HG03439 (cell line): ENCODE data around the gene IRF3.
A peak's percentile ranks its signal among the peaks of the same experiment; 100 is the strongest.
"Not testable (repeated sequence)": the region's sequence is repeated elsewhere in the genome, so short reads cannot be mapped to it uniquely, and the experiment has no call there.

Experiments
- ATAC-seq: cut with Tn5 transposase; IDR thresholded peaks from one replicate; pipeline ENCODE4 v1.9.1; 2021; ENCODE audit warnings: mild to moderate bottlenecking, moderate library complexity; ENCODE audit not compliant: unreplicated experiment

Gene IRF3

DNA sequence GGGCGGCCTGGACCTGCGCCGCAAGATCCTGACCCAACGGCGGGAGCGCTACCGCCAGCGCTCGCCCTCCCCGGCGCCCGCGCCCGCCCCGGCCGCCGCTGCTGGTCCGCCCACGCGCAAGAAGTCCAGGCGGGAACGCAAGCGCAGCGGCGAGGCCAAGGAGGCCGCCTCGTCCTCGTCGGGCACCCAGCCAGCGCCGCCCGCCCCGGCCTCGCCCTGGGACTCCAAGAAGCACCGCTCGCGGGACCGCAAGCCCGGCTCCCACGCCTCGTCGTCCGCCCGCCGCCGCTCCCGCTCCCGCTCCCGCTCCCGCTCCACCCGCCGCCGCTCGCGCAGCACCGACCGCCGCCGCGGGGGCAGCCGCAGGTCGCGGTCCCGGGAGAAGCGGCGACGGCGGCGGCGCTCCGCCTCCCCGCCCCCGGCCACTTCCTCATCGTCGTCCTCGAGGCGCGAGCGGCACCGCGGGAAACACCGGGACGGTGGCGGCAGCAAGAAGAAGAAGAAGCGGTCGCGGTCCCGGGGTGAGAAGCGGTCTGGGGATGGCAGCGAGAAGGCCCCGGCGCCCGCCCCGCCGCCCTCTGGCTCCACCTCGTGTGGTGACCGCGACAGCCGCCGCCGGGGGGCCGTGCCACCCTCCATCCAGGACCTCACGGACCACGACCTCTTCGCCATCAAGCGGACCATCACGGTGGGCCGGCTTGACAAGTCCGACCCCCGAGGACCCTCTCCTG is 13.7 kb downstream of the IRF3 start:
- ATAC-seq = no peak

DNA sequence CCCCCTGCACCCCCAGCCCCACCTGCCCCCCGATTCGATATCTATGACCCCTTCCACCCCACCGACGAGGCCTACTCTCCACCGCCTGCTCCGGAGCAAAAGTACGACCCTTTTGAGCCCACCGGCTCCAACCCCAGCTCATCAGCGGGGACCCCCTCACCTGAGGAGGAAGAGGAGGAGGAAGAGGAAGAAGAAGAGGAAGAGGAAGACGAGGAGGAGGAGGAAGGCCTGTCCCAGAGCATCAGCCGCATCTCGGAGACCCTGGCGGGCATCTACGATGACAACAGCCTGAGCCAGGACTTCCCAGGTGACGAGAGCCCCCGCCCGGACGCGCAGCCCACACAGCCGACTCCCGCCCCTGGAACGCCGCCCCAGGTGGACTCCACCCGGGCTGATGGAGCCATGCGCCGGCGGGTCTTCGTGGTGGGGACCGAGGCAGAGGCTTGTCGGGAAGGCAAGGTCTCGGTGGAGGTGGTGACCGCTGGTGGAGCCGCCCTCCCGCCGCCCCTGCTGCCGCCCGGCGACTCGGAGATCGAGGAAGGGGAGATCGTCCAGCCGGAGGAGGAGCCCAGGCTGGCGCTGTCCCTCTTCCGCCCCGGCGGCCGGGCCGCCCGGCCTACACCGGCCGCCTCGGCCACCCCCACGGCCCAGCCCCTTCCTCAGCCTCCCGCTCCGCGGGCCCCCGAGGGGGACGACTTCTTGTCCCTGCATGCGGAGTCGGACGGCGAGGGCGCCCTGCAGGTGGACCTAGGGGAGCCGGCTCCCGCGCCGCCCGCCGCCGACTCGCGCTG is 14.4 kb downstream of the IRF3 start:
- ATAC-seq = no peak

DNA sequence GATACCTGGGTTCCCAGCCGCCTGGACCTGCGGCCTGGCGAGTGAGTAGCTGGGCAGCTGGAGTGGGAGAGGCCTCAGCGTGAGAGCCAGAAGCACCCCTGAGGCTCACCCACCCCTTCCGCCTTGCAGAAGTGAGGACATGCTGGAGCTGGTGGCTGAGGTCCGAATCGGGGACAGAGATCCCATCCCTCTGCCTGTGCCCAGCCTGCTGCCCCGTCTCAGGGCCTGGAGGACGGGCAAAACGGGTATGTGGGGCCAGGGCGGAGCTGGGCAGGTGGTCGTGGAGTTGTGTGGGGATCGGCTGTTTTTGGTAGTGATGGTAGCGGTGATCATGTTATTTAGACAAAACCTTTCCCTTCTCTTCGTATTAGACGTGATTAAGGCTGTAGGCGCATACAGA is 19.1 kb downstream of the IRF3 start:
- no peak for ATAC-seq

DNA sequence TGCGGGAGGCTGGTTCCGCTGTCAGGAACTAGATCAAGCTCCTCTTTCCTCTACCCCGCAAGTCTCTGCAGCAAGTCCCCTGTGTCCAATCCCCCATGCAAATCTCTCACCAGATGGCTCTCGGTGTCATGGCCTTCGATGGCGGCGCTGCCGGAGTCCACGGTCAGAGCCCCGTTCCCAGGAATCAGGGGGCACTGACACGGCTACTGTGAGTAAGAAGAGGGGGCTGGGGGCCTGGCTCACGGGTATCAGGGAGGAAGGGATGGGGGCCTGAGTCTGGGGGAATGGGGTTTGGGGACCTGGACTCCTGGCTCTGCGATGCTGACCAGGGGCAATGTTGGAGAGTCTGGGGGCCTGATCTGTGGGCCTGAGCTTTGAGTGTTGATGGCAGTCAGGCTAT is 19.7 kb downstream of the IRF3 start:
- no peak for ATAC-seq

DNA sequence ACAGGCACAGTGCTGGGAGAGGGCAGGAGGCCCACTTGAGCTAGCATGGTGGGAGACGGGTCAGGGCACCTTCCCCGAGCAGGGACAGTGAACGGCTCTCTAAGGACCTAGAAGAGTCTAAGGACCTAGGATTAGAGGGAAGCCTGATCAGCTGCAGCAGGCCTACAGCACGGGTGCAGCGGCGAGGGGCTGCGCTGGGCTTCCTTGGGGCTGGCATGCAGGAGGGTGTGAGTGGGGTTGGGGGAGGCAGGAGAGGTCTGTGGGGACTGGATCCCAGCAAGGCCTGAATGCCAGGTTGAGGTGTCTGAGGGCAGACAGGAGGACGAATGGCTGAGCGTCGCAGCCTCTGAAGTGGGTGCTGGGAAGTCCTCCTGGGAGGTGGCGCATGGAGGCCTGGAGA is 20.1 kb downstream of the IRF3 start:
- ATAC-seq = no peak

DNA sequence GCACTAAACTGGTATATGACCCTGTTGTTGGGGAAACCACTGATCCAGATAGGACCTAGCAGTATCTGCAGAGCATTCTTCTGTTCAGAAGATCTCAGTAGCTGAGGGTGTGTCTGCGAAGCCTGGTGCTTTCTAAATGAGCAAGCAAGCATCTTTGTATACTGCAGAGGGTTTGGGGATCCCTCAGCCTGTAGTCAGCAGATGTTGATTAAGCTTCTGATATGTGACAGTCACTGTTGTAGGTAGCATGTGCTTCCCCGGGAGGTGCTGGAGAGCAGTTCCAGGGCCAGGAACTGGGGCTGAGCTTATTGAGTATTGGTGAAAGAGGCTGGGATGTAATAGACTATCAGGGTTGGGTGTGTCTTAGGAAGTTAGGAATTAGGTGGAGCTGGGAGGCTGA is 22.2 kb downstream of the IRF3 start:
- ATAC-seq = no peak

DNA sequence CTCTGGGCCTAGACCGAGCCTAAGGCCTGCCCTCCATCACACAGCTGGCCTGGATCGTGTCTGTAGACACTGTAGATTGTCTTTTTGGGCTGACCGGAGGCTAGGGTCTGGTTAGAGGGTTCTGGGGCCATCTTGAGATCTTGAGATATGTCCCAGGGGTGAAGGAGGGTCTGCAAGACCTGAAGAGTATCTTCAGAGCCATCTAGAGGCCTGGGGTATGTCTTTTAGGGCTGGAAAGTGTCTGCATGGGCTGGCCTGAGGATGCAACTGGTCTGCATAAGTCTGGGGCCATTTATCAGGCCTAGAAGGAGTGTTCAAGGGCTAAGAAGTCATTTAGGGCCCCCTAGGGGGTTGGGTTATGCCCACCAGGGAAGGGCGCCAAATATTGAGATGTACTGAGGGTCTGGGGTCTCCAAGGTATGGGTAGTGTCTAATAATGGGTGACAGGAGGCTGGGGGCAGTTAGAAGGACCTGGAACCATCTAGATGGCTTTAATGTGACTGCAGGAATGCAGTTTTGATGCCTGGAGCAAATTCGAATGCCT is 23.1 kb downstream of the IRF3 start:
- no peak for ATAC-seq

DNA sequence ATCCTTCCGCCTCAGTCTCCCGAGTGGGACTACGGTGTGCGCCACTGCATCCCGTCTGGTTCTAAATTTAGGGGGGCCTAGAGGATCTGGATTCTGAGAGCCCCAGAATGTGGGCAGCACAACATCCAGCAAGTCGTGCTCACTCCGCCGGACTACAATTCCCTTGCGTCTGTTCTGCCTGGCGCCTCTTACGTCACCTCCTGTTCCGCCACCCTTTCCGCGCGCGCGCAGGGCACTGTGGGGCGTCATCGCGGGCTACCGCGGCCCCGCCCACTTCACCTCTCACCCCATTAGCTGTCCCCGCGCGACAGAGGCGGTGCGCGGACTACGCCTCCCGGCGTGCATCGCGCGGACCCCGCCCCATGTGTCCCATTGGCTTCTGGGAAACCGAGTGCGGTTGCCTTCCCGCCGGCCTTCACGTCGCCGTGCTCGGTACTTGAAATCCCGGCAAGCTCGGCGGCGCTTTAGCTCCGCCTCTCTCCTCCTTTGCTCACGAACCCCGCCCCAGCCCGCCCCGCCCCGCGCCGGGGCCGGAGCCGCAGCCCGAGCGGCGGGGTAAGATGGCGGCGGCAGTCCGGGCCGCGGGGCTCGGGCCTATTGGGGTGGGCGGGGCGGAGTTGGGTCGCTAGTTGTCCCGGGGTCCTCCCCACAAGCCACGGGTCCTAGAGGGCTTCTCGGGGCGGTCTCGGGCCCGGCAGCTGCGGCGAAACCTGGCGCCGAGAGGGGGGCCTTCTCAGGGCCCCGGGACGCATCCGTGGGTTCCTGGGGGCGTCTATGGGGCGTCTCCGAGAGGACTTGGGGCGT is 23.8 kb downstream of the IRF3 start, which contains the start of gene SCAF1:
SCAF1 (plus strand) TSS at position 522 of the 804 bp plus-strand sequence. CDS start 2,818 bp downstream, outside the sequence.
- peak; percentile 59 for ATAC-seq

DNA sequence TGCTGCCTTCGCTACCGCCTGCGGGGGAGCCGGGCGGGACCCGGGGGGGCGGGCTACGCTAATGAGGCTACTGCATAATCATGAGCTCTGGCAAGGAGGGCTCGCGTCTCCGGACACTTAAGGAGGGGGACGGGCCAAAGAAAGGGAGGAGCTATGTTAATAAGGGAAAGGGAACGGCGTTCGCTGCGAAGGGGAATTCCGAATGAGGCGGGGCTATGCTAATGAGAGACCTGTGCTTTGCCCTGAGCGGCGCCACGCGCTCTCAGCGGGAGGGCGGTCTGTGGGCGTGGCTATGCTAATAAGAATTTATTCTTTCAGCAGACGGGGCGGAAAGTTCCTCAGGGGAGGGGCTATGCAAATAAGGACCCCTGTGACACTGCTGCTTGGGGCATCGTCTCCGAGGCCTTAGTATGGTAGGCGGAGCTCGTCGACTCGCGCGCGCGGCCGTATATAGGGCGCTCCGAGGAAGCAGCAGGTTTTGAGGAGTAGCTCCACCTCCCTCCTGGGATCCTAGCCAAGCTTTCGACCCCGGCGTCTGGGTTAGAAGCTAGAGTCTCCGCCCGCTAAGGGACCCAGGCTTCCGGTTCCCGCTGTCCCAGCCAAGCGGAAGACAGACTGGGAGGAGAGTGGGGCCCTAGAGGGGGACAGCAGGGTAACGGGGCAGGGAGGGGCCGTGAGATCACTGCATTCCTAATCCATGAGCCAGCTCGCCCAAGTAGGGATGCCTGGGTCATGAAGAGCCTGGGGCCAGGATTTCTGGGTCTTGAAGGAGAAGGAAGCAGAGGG is 25.4 kb downstream of the IRF3 start, which contains the start of gene RRAS:
RRAS (minus strand) TSS at position 31 of the 786 bp plus-strand sequence. CDS start 45 bp downstream, outside the sequence.
- peak; percentile 66 for ATAC-seq

DNA sequence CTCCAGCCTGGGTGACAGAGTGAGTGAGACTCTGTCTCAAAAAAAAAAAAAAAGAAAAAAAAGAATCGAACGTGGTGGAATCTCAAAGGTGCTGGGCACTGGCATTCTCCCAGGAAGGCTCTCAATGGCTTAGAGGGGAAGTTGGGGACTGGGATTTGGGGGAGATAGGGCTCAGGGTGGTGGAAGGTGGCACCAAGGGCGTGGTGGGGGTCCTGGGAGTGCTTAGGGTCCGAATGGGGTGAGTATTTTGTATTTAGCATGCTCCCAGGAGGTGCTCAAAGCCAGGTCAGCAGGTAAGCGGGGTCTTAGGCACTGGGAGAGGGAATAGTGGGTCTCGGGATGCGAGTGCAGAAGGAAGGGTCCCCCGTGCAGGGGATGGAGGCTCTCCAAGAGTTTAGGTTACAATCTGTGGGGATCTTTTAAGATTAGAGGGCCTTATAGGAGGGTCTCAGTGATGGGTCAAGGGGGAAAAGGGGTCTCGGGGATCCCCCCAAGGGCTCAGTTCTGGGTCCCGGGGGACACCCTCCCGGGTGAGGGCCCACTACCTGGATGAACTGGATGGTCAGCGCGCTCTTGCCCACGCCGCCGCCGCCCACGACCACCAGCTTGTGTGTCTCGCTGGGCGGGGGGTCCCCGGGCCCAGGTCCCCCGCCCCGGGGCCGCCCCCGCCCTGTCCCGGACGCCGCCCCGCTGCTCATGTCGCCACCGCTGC is 26.1 kb downstream of the IRF3 start:
- no peak for ATAC-seq

DNA sequence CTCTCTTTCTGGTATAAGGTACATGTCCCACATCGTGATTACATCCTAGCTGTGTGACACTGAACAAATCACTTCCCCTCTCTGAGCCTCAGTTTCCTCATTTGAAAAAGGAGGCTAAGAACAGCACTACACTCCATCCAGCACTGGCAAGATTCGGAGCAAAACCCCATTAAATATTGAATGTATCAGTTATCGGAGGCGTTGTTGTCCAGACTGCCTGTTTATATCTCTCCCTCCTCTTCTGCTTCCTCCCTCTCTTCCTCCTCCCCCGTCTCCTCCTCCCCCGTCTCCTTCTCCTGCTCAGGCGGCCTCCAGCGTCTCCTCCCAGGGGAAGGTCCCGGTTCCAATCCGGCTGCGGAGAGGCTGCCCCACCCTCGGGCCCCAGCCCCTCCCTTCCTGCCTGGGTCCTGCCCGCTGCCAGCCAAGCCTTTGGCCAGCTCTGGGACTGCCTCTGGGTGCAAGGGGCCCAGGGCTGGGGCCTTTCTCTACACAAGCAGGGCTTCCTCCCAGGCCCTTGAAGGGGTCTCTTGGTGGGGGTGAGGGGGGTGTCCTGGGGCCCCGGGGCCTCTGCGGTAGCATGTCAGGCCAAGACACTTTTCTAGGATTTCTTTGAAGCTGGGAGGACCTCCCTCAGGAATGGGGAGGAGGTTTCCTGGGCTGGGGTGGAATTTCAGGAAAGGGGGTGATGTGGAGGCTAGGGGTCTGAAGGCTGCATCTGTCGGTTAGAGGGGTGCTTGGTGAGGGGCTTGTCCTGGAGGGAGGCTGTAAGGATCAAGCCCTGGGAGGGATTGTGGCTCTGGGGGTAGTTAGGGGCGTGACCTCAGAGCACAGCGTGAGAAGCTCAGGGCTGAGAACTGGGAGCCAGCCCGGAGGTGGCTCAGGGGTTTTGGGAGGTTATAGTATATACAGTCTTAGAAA is 27.6 kb downstream of the IRF3 start:
- ATAC-seq = no peak

DNA sequence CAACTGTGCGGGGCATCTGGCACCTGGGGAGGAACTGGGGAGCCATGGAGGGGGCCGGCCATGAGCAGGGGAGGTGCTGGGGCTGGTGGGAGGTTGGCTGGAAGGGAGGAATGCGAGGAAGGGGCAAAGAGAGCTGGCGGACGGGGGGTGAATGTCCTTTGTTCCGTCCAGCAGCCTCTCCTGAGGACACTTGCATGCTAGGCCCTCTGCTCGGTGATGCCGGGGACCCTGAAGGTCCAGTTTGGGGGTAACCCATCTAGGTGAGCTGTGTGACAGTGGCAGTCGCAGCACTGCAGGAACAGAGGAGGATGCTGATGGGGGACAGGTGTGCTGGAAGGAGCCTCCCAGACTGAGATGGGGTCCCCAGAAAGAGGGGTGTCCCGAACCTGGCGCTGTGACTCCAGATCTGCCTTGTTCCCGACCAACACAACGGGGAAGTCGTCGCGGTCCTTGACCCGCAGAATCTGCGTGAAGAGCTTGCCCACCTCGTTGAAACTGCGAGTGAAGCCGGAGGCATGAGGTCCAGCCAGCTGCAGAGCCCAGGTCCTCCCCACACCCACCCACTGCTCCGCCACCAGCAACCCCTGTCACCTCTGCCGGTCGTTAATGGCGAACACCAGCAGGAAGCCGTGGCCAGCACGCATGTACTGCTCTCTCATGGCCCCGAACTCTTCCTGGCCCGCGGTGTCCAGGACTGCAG is 29.3 kb downstream of the IRF3 start:
- ATAC-seq = no peak

DNA sequence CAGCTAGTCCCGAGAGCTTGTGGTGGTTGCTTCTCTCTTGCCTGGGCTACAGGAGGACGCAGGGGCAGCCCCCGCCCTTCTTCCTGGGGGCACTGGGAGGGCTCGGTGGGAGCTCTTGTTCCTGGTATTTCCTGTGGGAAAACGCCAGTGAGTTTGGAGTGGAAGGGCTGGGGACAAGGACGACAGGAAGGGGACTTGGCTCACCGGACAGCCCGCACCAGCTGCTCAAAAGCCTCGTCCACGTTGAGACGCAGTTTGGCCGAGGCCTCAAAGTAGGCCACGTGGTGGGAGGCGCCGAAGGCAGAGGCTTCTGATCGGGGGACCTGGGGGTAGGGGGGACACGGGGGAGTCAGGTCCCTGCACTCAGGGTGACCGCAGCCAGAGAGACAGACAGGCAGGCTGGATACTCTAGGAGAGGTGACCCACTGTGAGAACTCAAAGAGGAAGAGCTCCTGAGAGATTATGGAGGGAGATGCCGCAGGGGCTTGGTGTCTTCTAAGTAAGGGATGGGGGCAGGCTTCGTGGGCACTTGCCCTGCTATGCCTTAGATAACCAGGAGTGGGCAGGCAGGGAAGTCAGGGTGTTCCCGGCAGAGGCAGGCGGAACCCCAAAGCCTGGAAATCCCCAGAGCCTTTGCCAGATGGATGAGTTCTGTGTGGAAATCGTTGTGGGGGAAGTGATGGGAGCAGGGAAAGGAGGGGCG is 30.0 kb downstream of the IRF3 start:
- ATAC-seq = no peak

DNA sequence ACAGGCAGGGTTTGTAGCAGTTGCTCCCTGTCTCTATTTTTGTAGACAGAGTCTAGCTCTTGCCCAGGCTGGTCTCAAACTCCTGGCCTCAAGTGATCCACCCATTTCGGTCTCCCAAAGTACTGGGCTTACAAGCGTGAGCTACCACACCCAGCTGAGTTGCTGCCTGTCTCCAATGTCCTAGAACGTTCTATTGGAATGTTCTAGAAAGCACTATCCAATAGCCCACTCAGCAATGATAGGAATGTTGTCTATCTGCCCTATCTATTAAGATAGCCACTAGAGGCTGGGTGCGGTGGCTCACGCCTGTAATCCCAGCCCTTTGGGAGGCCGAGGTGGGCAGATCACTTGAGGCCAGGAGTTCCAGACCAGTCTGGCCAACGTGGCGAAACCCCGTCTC is 32.4 kb downstream of the IRF3 start:
- not testable (repeated sequence) for ATAC-seq

DNA sequence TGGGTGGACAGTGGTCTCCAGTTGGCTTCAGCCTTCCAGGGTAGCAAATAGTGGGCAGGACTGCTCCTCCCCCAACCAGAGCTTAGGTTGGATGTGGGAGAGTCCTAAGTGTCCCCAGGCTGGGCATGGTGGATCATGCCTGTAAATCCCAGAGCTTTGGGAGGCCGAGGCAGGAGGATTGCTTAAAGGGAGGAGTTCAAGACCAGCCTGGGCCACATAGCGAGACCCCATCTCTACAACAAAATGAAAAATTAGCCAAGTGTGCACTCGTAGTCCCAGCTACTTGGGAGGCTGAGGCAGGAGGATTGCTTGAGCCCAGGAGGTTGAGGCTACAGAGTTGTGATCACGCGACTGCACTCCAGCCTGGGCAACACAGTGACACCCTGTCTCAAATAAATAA is 33.1 kb downstream of the IRF3 start:
- no peak for ATAC-seq

DNA sequence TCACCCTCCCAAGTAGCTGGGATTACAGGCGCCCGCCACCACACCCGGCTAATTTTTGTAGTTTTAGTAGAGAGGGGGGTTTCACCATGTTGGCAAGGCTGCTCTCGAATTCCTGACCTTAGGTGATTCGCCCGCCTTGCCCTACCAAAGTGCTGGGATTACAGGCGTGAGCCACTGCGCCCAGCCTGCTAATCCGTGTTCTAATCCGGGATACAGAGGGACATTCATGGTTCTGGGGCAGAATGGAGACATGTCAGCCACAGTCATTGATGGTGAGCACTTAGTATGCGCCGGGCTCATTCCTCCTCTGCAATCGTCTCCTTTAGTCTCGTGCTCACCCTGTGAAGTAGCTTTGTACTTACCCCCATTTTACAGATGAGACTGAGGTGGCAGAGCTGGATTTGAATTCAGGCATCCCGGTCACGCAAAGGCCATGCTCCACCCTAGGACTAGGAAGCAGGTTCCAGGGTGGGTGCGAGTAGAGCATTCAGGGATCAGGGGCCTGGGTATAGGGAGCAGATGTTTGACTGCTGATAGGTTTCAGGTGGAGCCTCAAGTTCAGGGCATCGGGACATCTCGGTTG is 34.0 kb downstream of the IRF3 start:
- no peak for ATAC-seq

DNA sequence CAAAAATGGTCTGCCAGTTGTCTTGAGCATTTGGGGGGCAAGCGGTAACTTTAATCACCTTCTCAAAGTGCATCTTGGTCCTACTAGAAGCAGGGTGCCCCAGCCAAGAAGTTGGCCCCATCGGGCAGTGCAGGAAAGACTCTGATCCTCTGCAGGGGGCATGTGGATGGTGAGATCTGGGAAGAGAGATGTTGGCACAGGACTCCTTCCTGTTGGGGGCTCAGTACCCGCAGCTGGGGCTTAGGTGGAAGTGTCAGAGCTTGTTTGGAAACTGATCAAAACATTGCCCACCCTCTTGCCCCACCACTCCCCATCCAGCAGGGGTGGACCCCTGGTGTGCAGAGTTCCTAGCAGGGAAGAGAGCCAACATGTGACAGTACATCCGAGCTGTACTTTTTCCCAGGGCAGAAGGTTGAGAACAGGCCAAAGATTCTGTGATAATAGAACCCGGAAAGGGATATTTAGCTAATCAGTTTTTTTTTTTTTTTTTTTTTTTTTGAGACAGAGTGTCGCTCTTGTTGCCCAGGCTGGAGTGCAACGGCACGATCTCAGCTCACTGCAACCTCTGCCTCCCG is 34.6 kb downstream of the IRF3 start:
- ATAC-seq = no peak
